ENCODE results near the gene CEP85L. TPM values are rescaled to one million over a fixed set of nuclear protein-coding genes. Genes with fewer than 3 reads are reported as not detected.
A peak's percentile ranks its signal among the peaks of the same experiment; 100 is the strongest.

The CEP85L gene
- polyA plus RNA-seq, 1 experiment = 7.4 TPM

- Histone ChIP-seq H3K9me3 (ENCODE audit: control insufficient read depth, insufficient read depth, low read length) (no peaks in the 10 kb centered on the region), H3K27me3 (ENCODE audit: control insufficient read depth, insufficient read depth, low read length) (no peaks in the 10 kb centered on the region), H3K27ac (ENCODE audit: low read depth, low read length) (no peak overlapping the region), H3K4me3 (ENCODE audit: low read depth, low read length) (peak overlapping the region; percentile 81)
- TF ChIP-seq CTCF (IDR thresholded peaks at IDR 0.05; ENCODE audit: low read depth, low read length) = no peak
- CTCF ChIA-PET = interaction anchor here (0.5 to 1.3 kb wide), 4 partner anchors 37 to 364 kb away, joined by 3 read pairs; no protein-coding TSS in a partner anchor
- POLR2A ChIA-PET = no interaction called here
- DNase-seq (ENCODE audit: low read depth, low spot score) = no peak
Measured at GRCh38 chr6:118648866-118649554, 2.4 kb downstream of the CEP85L start.

- no peak overlapping the region for H3K4me3 ChIP-seq (ENCODE audit: low read depth, low read length)
- no peak overlapping the region for H3K27ac ChIP-seq (ENCODE audit: low read depth, low read length)
- ChIA-PET CTCF (no interaction called here), POLR2A (no interaction called here)
- no peaks in the 10 kb centered on the region for H3K9me3 ChIP-seq (ENCODE audit: control insufficient read depth, insufficient read depth, low read length)
- H3K27me3 ChIP-seq (ENCODE audit: control insufficient read depth, insufficient read depth, low read length) = no peaks in the 10 kb centered on the region
- DNase-seq (ENCODE audit: low read depth, low spot score) = no peak
- no peak for TF ChIP-seq CTCF (IDR thresholded peaks at IDR 0.05; ENCODE audit: low read depth, low read length)
Measured at GRCh38 chr6:118646977-118647376, 4.4 kb downstream of the CEP85L start.

- POLR2A ChIA-PET = no interaction called here
- H3K27me3 ChIP-seq (ENCODE audit: control insufficient read depth, insufficient read depth, low read length) = no peaks in the 10 kb centered on the region
- TF ChIP-seq CTCF (IDR thresholded peaks at IDR 0.05; ENCODE audit: low read depth, low read length) = no peak
- H3K4me3 ChIP-seq (ENCODE audit: low read depth, low read length) = no peak overlapping the region
- DNase-seq (ENCODE audit: low read depth, low spot score) = no peak
- no peak overlapping the region for H3K27ac ChIP-seq (ENCODE audit: low read depth, low read length)
- no peaks in the 10 kb centered on the region for H3K9me3 ChIP-seq (ENCODE audit: control insufficient read depth, insufficient read depth, low read length)
- CTCF ChIA-PET = no interaction called here
Measured at GRCh38 chr6:118645395-118645794, 6.0 kb downstream of the CEP85L start.

- DNase-seq (ENCODE audit: low read depth, low spot score) = no peak
- ChIA-PET POLR2A (no interaction called here), CTCF (no interaction called here)
- no peaks in the 10 kb centered on the region for H3K9me3 ChIP-seq (ENCODE audit: control insufficient read depth, insufficient read depth, low read length)
- no peaks in the 10 kb centered on the region for H3K27me3 ChIP-seq (ENCODE audit: control insufficient read depth, insufficient read depth, low read length)
- TF ChIP-seq CTCF (IDR thresholded peaks at IDR 0.05; ENCODE audit: low read depth, low read length) = no peak
- no peak overlapping the region for H3K4me3 ChIP-seq (ENCODE audit: low read depth, low read length)
- no peak overlapping the region for H3K27ac ChIP-seq (ENCODE audit: low read depth, low read length)
Measured at GRCh38 chr6:118644007-118644406, 7.4 kb downstream of the CEP85L start.

GRCh38 chr6:118641042-118641441 lies 10.3 kb downstream of the CEP85L start:
- Histone ChIP-seq H3K27me3 (ENCODE audit: control insufficient read depth, insufficient read depth, low read length) (no peaks in the 10 kb centered on the region), H3K4me3 (ENCODE audit: low read depth, low read length) (no peak overlapping the region), H3K27ac (ENCODE audit: low read depth, low read length) (no peak overlapping the region), H3K9me3 (ENCODE audit: control insufficient read depth, insufficient read depth, low read length) (no peaks in the 10 kb centered on the region)
- TF ChIP-seq CTCF (IDR thresholded peaks at IDR 0.05; ENCODE audit: low read depth, low read length) = no peak
- ChIA-PET CTCF (interaction anchor here (0.8 kb wide), 1 partner anchor 11 kb away, joined by 3 read pairs; the partner anchor contains the start of gene CEP85L), POLR2A (no interaction called here)
- DNase-seq (ENCODE audit: low read depth, low spot score) = no peak
